NCI-H460 (cell line): ENCODE data around the gene DERA. TPM values are rescaled to one million over a fixed set of nuclear protein-coding genes. Genes with fewer than 3 reads are reported as not detected.
A peak's percentile ranks its signal among the peaks of the same experiment; 100 is the strongest.
"Not testable (repeated sequence)": the region's sequence is repeated elsewhere in the genome, so short reads cannot be mapped to it uniquely, and the experiment has no call there.

Experiments used
- DNase-seq: peaks from one replicate; pipeline ENCODE4 v3.0.0-alpha.2; 2016; ENCODE audit warnings: low read depth; ENCODE audit errors: extremely low read depth
- polyA plus RNA-seq: library from polyadenylated mRNA; depleted of rRNA; stranded (reverse); fragments of >200 nt; gene quantifications from 2 replicates; pipeline ENCODE4 v1.2.3, GENCODE V29; 2014; cell fraction: nucleus; rRNA removed
- total RNA-seq: library from RNA; depleted of rRNA; stranded (reverse); fragments of >200 nt; shearing (Covaris generic); gene quantifications from 2 replicates; pipeline ENCODE4 v1.2.3, GENCODE V29; 2014; rRNA removed

The DERA gene
- 53.8 and 54.3 TPM in 2 replicates for total RNA-seq
- 29.5 and 44.6 TPM in 2 replicates for polyA plus RNA-seq

- DNase-seq = peak; percentile 68
Measured at GRCh38 chr12:15910864-15911721, at the start of gene DERA. TSS of gene DERA (plus strand) at chr12:15911332. CDS start at chr12:15911384, 52 bp downstream.

DNA sequence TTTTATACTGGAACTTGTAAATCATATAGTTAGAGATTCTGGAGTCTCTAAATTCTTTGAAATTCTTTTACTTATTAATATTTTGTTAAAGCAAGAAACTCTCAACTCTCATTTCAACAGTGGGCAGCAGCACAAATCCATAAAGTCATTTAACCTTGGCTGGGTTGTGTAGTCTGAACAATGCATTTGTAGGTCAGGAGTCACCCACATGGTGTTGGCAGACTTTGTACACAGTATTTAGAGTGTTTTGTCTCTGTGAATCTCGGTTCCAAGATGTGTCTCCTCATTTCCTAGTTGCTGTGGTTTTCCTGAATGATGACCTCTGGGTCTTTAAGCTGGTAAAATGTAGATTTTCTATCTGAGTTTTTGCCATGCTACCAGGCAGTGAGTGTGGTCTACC, 49.7 kb upstream of the DERA start:
- DNase-seq = no peak

GRCh38 chr12:15862840-15863239, 48.3 kb upstream of the DERA start:
- DNase-seq = no peak

- DNase-seq = no peak
Measured at GRCh38 chr12:15863372-15863771, 47.8 kb upstream of the DERA start.

DNA sequence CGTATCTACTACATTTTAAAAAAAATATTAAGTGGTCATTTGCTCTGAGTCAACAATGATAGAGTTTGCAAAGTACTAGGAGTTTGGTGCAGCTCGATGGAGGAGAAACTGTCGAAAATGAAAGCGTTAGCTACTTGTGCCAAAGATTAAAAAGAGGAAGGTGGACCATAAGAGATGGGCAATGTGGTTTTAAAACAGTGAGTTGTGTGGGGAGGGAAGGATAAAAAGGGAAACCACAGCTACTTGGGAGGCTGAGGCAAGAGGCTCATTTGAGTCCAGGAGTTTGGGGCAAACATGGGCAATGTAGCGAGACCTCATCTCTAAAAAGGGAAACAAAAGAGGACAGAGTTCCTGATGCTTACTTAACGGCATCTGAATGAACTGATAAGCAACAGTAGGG, 47.1 kb upstream of the DERA start:
- DNase-seq = no peak

- DNase-seq = no peak
Measured at GRCh38 chr12:15868186-15868585, 42.9 kb upstream of the DERA start.

- DNase-seq = no peak
Measured at GRCh38 chr12:15873556-15873955, 37.6 kb upstream of the DERA start.

DNA sequence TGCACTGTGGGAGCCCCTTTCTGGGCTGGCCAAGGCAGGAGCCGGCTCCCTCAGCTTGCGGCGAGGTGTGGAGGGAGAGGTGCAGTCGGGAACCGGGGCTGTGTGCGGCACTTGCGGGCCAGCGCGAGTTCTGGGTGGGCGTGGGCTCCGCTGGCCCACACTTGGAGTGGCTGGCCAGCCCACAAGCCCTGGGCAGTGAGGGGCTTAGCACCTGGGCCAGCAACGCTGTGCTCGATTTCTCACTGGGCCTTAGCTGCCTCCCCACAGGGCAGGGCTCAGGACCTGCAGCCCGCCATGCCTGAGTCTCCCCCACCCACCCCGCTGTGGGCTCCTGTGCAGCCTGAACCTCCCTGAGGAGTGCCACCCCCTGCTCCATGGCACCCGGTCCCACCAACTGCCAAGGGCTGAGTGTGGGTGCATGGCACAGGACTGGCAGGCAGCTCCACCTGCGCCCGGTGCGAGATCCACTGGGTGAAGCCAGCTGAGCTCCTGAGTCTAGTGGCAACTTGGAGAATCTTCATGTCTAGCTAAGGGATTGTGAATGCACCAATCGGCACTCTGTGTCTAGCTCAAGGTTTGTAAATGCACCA, 36.5 kb upstream of the DERA start:
- not testable (repeated sequence) for DNase-seq

DNA sequence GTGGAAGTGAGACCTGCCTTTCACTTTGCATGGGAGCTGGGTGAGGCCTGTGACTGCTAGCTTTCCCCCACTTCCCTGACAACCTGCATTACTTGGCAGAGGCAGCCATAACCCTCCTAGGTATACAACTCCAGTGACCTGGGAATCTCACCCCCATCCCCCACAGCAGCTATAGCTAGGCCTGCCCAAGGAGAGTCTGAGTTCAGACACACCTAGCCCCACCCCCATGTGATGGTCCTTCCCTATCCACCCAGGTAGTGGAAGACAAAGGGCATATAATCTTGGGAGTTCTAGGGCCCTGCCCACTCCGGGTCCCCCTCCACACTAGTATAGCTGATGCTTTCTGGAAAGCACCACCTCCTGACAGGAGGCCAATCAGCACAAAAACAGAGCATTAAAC, 35.3 kb upstream of the DERA start:
- DNase-seq = no peak

DNA sequence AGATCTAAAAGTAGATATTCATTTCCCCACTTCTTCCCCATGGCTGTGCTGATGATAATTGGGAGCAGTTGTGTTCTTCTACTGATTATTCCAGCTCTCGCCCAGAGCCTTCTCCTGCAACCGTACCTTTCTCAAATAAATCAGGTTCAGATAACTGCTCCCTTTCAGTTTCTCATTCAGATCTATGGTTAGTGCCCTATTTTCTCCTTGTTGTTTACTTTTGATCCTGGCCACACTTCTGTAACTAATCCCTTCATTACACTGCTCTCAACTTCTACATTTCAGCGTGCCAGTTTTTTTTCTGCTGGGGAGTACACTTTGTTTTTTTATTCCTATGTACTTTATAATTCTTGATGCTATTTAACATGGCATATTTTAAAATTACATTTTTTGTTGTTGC, 31.7 kb upstream of the DERA start:
- DNase-seq = no peak

DNA sequence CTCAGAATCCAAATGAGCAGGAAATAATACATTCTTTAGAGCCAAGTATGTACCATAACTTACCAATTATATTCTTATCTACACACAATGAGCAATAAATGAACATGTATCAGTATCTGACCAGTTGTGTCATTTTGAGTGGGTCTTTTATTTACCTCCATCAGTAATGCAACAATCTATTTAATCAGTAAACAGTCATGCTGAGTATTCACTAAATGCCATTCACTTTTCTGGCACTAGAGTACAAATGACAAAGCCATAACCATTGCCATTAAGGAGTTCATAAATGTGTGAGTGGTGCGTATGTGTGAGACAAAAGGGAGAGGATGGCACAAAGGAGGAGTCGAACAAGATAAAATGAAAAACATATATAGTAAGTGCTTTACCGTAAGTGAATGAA, 30.4 kb upstream of the DERA start:
- no peak for DNase-seq

DNA sequence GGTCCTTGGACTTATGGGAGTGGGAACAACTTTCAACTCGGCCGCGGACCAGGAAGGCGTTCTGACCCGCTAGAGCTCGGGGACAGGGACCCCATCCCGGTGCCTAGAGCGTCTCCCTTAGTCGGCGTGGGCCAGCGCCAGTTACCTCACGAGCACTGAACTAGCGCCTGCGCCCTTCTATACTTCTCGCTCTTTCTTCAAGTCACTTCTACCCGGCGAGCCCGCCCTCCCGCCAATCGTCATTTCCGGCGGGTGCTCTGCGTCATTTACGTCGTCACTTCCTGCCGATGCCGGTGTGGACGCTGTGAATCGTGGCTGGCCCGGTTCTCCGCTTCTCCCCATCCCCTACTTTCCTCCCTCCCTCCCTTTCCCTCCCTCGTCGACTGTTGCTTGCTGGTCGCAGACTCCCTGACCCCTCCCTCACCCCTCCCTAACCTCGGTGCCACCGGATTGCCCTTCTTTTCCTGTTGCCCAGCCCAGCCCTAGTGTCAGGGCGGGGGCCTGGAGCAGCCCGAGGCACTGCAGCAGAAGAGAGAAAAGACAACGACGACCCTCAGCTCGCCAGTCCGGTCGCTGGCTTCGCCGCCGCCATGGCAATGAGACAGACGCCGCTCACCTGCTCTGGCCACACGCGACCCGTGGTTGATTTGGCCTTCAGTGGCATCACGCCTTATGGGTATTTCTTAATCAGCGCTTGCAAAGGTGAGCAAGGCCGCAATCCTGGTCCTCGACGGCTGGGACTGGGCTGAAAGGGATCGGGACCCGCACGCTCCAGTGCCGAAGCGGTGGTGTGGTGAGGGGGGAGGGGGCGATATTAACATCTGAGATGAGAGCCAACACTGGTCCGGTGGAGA, 28.8 kb upstream of the DERA start, which contains the start of gene STRAP:
TSS of gene STRAP (plus strand) at position 270 of the 854 bp plus-strand sequence. CDS start at position 591, 321 bp downstream.
- peak; percentile 89 for DNase-seq

- DNase-seq = no peak
Measured at GRCh38 chr12:15883536-15883935, 27.6 kb upstream of the DERA start.

DNA sequence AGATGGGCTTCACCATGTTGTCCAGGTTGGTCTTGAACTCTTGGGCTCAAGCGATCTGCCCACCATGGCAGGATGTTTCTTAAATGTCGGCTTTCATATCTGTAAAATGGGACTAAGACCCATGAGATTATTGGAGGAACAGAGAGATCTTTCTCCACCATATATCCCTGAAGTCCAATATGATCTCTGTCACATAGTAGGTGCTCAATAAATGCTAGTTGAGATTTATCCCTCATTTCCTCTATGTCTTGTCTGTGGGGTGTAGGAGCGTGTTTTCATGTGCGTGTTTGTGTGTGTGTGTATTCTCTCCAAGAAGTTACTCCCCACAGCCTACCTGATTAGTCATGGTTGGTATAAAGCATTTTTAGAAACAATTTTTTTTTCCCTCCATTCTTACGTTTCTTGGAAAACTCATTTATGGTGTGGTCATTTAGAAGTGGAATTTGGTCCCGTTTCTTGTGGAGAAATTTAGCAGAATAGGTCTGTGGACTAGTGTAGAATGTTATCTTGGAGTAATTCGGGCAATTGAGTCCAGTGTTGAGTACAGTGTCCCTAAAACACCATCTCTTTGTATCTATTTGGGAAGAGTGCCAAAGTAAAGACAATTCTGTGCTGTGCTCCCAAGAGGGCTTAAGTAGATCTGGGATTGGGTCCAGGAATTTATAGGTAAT, 24.6 kb upstream of the DERA start:
- DNase-seq = no peak

DNA sequence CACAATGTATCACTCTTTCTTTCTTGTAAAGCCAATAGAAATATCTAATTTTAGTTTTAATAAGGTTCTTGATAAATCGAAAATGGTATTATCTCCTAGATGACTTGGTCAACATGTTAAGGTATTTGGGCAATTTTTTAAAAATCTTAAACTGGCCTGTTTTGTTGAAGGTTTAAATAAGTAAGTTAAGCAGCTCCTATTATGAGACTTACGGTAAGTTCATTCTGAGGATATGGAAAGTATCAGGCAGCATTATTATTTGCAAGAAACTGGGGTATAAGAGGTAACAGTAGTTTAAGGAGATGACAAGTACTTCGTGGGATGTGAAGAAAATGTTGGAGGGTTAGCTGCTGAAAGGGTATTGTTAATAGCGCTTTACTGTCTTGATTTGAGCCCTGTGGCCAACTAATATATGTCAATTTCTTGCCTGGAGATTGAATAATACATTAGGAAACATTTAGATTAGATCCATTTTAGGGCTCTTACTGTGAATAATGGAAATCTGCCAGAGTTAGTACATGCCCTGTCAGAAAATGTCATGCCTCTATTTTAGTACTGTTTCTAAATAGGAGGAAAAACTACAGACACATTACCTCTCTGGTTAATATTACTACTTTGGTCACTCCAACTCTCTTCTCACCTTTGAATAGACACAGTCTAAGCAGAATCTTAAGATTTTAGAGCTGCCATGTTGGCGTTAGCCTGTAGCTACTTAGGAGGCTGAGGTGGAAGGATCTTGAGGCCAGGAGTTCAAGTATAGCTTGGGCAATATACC, 23.9 kb upstream of the DERA start:
- DNase-seq = no peak

DNA sequence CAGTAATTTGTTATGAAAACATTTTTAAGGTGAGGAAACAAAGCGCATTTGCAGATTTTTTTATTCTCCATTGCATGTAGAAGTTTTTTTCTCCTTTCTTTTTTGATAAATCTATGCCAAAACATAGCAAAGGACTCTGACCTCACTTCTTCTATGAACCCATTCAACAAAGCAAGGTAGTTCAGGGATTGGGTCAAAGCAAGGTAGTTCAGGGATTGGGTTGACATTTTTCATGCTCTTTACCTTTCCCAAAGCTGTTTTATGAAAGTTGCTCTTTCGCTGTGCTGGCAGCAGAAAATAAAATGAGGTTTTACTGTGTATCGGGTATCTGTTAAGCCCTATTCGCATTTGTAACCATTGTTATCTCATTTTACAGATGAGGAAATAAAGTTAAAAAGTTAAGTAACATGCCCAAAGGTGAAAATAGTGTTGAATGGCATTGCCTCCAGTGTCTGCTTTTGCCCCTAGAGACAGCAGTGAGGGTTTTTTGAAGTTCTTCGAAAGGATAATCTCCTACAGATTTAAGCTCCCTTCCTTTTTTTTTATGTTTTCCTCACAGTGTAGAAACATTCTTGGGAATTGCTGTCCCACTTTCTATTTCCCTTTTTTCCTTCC, 18.4 kb upstream of the DERA start:
- DNase-seq = no peak

- DNase-seq = no peak
Measured at GRCh38 chr12:15893260-15893659, 17.9 kb upstream of the DERA start.

DNA sequence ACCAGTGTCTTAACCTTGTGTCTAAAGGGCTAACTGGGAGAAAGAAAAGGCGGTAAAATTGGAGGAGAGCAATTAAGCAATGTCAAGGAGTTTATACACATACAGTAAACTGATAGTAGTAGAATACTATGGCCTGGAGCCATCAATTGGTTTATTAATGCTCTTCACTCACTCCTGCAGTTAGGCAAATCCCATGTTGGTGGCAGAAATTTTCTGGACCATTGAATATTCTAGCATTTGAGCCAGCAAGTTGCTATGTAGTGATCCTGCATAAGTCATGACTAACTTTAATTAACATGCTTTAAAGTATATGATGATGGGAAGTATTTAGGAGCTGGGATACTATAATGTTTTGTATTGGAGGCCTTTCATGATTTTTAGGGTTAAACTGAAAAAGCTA, 14.3 kb upstream of the DERA start:
- no peak for DNase-seq

- no peak for DNase-seq
Measured at GRCh38 chr12:15897433-15897832, 13.7 kb upstream of the DERA start.
